HEK293T (cell line): ENCODE data around the gene LYVE1.

Experiments used
- BHLHE40 ChIP-seq: fragments of 450-650 bp; IDR thresholded peaks from 2 replicates; pipeline ENCODE4 v1.6.1; 2016; ENCODE audit warnings: mild to moderate bottlenecking, moderate library complexity, borderline replicate concordance
- ELF4 ChIP-seq: fragments of 450-650 bp; IDR thresholded peaks from 2 replicates; pipeline ENCODE4 v1.6.1; 2017; ENCODE audit warnings: antibody characterized with exemption
- LEF1 ChIP-seq: fragments of 450-650 bp; IDR thresholded peaks from 2 replicates; pipeline ENCODE4 v1.6.1; 2017; ENCODE audit warnings: mild to moderate bottlenecking, borderline replicate concordance
- SUZ12 ChIP-seq: fragments of 450-650 bp; IDR thresholded peaks from 2 replicates; pipeline ENCODE4 v1.6.1; 2016; ENCODE audit warnings: mild to moderate bottlenecking
- TARDBP ChIP-seq: fragments of 450-650 bp; IDR thresholded peaks from 2 replicates; pipeline ENCODE4 v1.6.1; 2016

DNA sequence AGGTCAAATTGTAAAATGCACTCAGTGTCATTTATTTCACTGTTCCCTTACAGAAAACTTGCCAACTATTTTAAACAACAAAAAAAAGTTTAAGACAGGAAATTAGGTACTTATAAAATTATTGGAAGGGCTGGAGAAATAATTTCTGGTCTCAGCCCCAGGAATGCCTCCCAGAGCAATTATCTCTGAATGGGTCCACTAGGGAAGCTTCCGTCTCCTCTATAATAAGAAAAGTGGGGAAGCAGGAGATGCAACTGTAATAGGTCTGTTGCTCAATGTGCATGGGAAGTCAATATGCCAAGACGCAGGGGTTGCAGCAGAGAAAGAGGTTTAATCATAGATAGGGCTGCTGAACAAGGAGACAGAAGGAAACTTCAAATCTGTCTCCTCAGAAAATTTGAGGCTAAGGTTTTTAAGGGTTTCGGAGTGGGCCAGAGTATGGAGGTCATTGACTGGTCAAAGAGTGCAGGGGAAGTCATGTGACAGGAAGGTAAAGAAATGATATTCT, 16.6 kb downstream of the LYVE1 start:
- TF ChIP-seq TARDBP (no peak), ELF4 (no peak), BHLHE40 (no peak), SUZ12 (no peak), LEF1 (no peak)
